Endodermal cell (in vitro differentiated cells): ENCODE data around the gene F2RL2. TPM values are rescaled to one million over a fixed set of nuclear protein-coding genes. Genes with fewer than 3 reads are reported as not detected.

Experiments used
- DNase-seq: peaks from one replicate; pipeline ENCODE4 v3.0.0-alpha.2; 2017
- H3K27ac ChIP-seq: 2 replicates; pipeline ENCODE4 v1.5.1; 2013; ENCODE audit warnings: mild to moderate bottlenecking, low read depth, low read length, moderate library complexity
- H3K27me3 ChIP-seq: 2 replicates; pipeline ENCODE4 v1.6.1; 2013; ENCODE audit warnings: mild to moderate bottlenecking, low read length, moderate library complexity; ENCODE audit not compliant: insufficient read depth, control insufficient read depth, poor library complexity, severe bottlenecking
- H3K36me3 ChIP-seq: 2 replicates; pipeline ENCODE4 v1.7.0; 2013; ENCODE audit warnings: mild to moderate bottlenecking, low read length, moderate library complexity; ENCODE audit not compliant: control insufficient read depth, insufficient read depth
- H3K4me1 ChIP-seq: one replicate; pipeline ENCODE4 v1.7.0; 2013; ENCODE audit warnings: low read length; ENCODE audit not compliant: control insufficient read depth, insufficient read depth
- H3K4me3 ChIP-seq: 2 replicates; pipeline ENCODE4 v1.5.1; 2013; ENCODE audit warnings: mild to moderate bottlenecking, low read length, moderate library complexity
- H3K9ac ChIP-seq: 2 replicates; pipeline ENCODE4 v1.6.1; 2013; ENCODE audit warnings: mild to moderate bottlenecking, low read length, moderate library complexity; ENCODE audit not compliant: poor library complexity, severe bottlenecking; ENCODE audit errors: extremely low read depth
- H3K9me3 ChIP-seq: 2 replicates; pipeline ENCODE4 v1.6.1; 2013; ENCODE audit warnings: mild to moderate bottlenecking, low read length, moderate library complexity; ENCODE audit not compliant: control insufficient read depth
- H3K27ac Mint-ChIP-seq: 2 replicates; pipeline ENCODE4 v1.8.0; 2020; ENCODE audit warnings: mixed read lengths
- H3K27me3 Mint-ChIP-seq: 2 replicates; pipeline ENCODE4 v1.8.0; 2021; ENCODE audit warnings: mild to moderate bottlenecking, mixed read lengths; ENCODE audit not compliant: insufficient read depth
- H3K36me3 Mint-ChIP-seq: 2 replicates; pipeline ENCODE4 v1.8.0; 2020; ENCODE audit warnings: low read depth, mixed read lengths
- H3K4me1 Mint-ChIP-seq: 2 replicates; pipeline ENCODE4 v1.8.0; 2020; ENCODE audit warnings: mixed read lengths
- H3K4me3 Mint-ChIP-seq: 2 replicates; pipeline ENCODE4 v1.8.0; 2020; ENCODE audit warnings: mild to moderate bottlenecking, moderate library complexity, mixed read lengths
- H3K9me3 Mint-ChIP-seq: 2 replicates; pipeline ENCODE4 v1.8.0; 2020; ENCODE audit warnings: mild to moderate bottlenecking, mixed read lengths
- WGBS, 2 experiments: methylation state at CpG; one replicate each; pipeline versions ENCODE4 v1.1.5 to v1.1.7; 2013; ENCODE audit warnings: missing lambda C conversion rate in 2 of 2, mixed read lengths in 1 of 2; ENCODE audit not compliant: insufficient coverage in 1 of 2, insufficient read length in 1 of 2; 5-methylcytosine and 5-hydroxymethylcytosine counted together
- total RNA-seq, 2 donors: library from RNA; stranded (reverse); fragmentation: NEBNext Ultra II Directional in 1 of 2; extraction: Animal tissue kit (Norgen Biotek cat#: 25700) in 1 of 2; gene quantifications; 2 replicates in 1 of 2; 3 replicates in 1 of 2; pipeline ENCODE4 v1.2.1, GENCODE V29; 2021
- TF ChIP-seq, protein P1 (sequence below): fragments of 200-600 bp; sonication (generic); conservative IDR thresholded peaks from 2 replicates; pipeline ENCODE4 v1.5.0; 2021; ENCODE audit warnings: antibody characterized with exemption, mild to moderate bottlenecking

F2RL2 gene
- total RNA-seq, 2 donors from 2014 or later, result 0.18 to 0.53 TPM

DNA sequence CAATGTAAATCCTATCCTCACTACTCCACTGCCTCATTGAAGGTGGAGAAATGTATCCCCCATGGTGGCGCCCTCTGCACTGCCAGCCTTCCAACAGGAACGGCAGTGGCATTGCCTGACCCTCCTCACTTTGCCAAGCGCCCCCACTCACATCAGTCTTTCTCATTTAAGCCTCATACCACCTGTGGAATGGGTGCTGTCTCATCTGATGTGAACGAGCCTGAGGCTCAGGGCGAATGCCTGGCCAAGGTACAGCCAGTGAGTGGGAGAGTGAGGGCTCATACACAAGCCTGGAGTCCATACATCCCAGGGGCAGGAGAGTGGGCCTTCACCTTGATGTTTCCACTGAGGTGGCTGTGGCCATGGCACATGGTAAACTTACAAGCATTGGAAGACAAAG, 10.3 kb downstream of the F2RL2 start:
- WGBS, 2 experiments, result 75% methylated on average over 5 of the region's 5 CpGs; no CpG with 5 or more reads in 1 of the 2 experiments
- Mint-ChIP-seq H3K27ac (no peak overlapping the region), H3K27me3 (no peaks in the 10 kb centered on the region), H3K9me3 (no peaks in the 10 kb centered on the region), H3K36me3 (peaks cover 2% of the 10 kb centered on the region), H3K4me3 (no peak overlapping the region), H3K4me1 (no peaks in the 10 kb centered on the region)
- DNase-seq, result no peak
- Histone ChIP-seq H3K4me1 (no peaks in the 10 kb centered on the region), H3K9me3 (no peaks in the 10 kb centered on the region), H3K27me3 (no peaks in the 10 kb centered on the region), H3K9ac (no peak overlapping the region), H3K27ac (no peak overlapping the region), H3K36me3 (no peaks in the 10 kb centered on the region), H3K4me3 (no peak overlapping the region)
- TF ChIP-seq, protein P1, sequence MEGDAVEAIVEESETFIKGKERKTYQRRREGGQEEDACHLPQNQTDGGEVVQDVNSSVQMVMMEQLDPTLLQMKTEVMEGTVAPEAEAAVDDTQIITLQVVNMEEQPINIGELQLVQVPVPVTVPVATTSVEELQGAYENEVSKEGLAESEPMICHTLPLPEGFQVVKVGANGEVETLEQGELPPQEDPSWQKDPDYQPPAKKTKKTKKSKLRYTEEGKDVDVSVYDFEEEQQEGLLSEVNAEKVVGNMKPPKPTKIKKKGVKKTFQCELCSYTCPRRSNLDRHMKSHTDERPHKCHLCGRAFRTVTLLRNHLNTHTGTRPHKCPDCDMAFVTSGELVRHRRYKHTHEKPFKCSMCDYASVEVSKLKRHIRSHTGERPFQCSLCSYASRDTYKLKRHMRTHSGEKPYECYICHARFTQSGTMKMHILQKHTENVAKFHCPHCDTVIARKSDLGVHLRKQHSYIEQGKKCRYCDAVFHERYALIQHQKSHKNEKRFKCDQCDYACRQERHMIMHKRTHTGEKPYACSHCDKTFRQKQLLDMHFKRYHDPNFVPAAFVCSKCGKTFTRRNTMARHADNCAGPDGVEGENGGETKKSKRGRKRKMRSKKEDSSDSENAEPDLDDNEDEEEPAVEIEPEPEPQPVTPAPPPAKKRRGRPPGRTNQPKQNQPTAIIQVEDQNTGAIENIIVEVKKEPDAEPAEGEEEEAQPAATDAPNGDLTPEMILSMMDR, result no peak

DNA sequence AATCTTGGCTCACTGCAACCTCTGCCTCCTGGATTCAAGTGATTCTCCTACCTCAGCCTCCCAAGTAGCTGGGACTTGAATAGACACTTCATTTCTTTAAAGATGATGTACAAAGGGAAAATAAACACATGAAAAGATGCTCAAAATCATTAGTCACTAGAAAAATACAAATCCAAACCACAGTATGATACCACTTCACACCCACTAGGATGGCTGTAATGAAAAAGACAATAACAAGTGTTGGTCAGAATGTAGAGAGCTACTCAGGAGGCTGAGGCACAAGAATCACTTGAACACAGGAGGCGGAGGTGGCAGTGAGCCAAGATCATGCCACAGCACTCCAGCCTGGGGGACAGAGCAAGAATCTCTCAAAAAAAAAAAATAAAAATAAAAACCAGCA, 13.0 kb downstream of the F2RL2 start:
- H3K4me1 Mint-ChIP-seq, result peaks cover 4% of the 10 kb centered on the region
- no peaks in the 10 kb centered on the region for H3K9me3 Mint-ChIP-seq
- H3K4me3 Mint-ChIP-seq, result no peak overlapping the region
- peaks cover 2% of the 10 kb centered on the region for H3K36me3 Mint-ChIP-seq
- 97 to 100% methylated on average over 1 of the region's 1 CpG for WGBS, 2 experiments
- H3K27ac ChIP-seq, result no peak overlapping the region
- no peaks in the 10 kb centered on the region for H3K27me3 ChIP-seq
- TF ChIP-seq, protein P1, result no peak
- no peaks in the 10 kb centered on the region for H3K9me3 ChIP-seq
- H3K4me3 ChIP-seq, result no peak overlapping the region
- H3K4me1 ChIP-seq, result no peaks in the 10 kb centered on the region
- H3K36me3 ChIP-seq, result no peaks in the 10 kb centered on the region
- H3K27me3 Mint-ChIP-seq, result no peaks in the 10 kb centered on the region
- no peak overlapping the region for H3K9ac ChIP-seq
- H3K27ac Mint-ChIP-seq, result no peak overlapping the region
- DNase-seq, result no peak

DNA sequence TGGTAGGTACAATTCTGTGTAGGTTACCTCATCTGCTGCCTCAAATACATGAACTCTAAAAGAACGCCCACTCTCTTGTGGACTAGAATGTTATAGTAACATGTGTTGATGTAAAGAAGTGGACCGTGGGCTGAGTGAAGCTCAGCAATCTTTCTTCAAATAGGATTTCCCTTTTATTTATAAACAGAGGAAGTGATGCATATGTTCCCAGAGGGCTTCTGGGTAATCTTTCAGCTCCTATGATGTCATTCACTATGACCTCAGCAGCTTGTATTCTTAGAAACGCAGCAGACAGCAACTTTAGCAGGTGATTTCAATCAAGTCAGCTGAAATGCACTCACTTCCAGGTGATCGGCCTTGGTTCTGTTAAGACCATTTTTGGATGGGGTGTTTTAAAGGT, 14.4 kb downstream of the F2RL2 start:
- WGBS, 2 experiments, result 93 to 100% methylated on average over 1 to 4 of the region's 4 CpGs
- Histone ChIP-seq H3K36me3 (no peaks in the 10 kb centered on the region), H3K4me3 (no peak overlapping the region)

More for the DNA sequence above, 14.4 kb downstream of the F2RL2 start:
- H3K9ac ChIP-seq, result no peak overlapping the region
- Mint-ChIP-seq H3K9me3 (no peaks in the 10 kb centered on the region), H3K27ac (no peak overlapping the region), H3K4me3 (no peak overlapping the region), H3K36me3 (peaks cover 2% of the 10 kb centered on the region), H3K27me3 (no peaks in the 10 kb centered on the region), H3K4me1 (peaks cover 4% of the 10 kb centered on the region)
- no peaks in the 10 kb centered on the region for H3K27me3 ChIP-seq
- no peaks in the 10 kb centered on the region for H3K9me3 ChIP-seq
- no peaks in the 10 kb centered on the region for H3K4me1 ChIP-seq
- H3K27ac ChIP-seq, result no peak overlapping the region
- no peak for DNase-seq
- TF ChIP-seq, protein P1, result no peak
